GM20000 (cell line): Measurements from ENCODE around the gene FSD1.
"Not testable (repeated sequence)": the region's sequence is repeated elsewhere in the genome, so short reads cannot be mapped to it uniquely, and the experiment has no call there.

Experiments
- DNase-seq: peaks from one replicate; pipeline ENCODE4 v3.0.0; 2012; ENCODE audit warnings: low spot score
- TF ChIP-seq, protein P1 (sequence below): IDR thresholded peaks from 2 replicates; pipeline ENCODE4 v1.5.1; 2012; ENCODE audit warnings: mild to moderate bottlenecking, control low read depth; ENCODE audit errors: extremely low read depth, missing control alignments

The FSD1 gene

DNA sequence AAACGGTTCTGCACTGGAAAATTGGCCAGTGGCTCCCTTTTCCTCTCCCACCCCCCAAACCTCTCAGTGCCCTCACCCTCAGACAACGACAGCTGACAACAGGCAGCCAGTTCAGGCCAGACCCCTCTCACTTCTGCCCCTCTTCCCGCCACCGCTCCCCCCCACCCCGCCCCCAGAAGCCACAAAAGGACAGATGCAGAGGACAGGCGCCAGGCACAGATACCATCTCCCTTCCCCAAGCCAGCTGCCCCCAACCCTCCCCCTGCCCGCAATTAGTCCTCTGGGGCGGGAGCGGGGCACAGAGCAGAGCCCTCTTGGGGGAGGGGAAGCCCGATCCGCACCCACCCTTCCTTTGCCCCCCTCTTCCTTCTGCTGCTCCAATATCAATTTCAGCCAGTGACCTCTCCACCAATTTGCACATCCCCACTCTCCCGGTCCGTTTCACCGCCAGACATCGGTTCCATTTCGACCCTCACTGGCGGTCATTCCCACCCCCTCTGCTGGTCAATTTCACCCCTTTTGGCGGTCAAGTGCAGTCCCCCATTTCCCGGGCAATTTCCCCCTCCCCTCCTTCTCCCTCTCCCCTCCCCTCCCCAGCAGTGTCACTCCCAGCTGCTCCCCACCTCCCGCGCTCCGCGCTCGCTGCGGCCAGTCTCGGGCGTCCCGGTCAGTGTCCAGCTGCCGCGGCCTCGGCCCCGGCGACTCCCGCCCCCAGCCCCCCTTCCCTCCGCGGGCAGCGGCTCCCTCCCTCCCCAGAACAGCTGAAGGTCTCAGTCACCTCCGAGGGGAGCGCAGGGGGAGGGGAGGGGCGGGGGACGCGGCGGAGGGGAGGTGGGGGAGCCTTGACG is 25.8 kb upstream of the FSD1 start, which contains the start of gene SHD:
TSS of gene SHD (plus strand) at position 848 of the 848 bp plus-strand sequence. CDS start 798 bp downstream, outside the sequence.
- no peak for DNase-seq
- TF ChIP-seq, protein P1, sequence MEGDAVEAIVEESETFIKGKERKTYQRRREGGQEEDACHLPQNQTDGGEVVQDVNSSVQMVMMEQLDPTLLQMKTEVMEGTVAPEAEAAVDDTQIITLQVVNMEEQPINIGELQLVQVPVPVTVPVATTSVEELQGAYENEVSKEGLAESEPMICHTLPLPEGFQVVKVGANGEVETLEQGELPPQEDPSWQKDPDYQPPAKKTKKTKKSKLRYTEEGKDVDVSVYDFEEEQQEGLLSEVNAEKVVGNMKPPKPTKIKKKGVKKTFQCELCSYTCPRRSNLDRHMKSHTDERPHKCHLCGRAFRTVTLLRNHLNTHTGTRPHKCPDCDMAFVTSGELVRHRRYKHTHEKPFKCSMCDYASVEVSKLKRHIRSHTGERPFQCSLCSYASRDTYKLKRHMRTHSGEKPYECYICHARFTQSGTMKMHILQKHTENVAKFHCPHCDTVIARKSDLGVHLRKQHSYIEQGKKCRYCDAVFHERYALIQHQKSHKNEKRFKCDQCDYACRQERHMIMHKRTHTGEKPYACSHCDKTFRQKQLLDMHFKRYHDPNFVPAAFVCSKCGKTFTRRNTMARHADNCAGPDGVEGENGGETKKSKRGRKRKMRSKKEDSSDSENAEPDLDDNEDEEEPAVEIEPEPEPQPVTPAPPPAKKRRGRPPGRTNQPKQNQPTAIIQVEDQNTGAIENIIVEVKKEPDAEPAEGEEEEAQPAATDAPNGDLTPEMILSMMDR: no peak

- TF ChIP-seq, protein P1: no peak
- no peak for DNase-seq
Observed at GRCh38 chr19:4279267-4279529, 25.2 kb upstream of the FSD1 start.

GRCh38 chr19:4279530-4280422 is 24.6 kb upstream of the FSD1 start:
- no peak for DNase-seq
- TF ChIP-seq, protein P1: no peak

DNA sequence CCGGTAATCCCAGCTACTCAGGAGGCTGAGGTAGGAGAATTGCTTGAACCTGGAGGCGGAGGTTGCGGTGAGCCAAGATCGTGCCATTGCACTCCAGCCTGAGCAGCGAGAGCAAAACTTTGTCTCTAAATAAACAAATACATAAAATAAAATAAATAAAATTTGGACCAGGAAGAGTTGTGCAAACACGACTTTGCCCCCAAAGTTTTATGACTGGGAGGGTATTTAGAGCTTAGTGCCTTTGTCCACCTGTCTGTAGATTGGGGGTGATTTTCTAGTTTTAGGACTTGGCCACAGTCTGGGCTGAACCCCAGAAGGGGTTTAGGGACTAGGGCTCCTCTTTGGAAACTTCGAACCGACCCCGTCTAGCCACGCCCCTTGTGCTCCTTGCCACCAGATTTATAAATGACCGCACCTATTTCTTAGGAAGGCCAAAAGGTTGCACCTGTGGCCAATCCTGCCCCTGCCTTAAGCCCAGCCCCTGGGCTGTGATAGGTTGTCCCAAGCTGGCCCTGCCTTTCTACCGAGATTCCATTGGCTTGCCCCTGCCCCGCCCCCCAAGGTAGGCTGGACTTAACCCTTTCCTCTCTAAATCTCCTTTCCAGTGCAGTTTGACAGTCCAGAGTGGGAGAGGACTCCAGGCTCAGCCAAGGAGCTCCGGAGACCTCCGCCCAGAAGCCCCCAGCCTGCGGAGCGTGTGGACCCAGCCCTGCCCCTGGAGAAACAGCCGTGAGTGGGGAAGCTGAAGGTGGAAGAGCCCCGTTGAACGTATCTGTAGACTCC is 20.0 kb upstream of the FSD1 start:
- DNase-seq: no peak
- TF ChIP-seq, protein P1: no peak

DNA sequence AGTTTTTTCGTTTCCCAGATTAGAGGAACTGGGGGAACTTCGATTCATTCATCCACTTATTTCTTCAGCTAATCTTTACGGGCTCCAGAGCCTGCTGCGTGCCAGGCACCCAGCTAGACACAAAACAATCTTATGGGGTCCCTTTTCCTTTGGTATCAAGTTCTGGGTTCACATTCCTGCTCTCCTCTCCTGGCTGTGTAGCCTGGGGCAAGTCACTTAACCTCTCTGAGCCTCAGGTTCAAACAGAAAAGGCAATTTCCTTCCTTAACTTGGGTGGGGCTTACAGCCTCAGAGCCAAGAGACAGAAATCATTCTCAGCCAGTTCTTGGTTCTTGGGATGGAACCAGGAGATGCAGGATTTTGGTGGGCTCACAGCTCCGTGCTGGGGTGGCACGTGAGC is 19.4 kb upstream of the FSD1 start:
- TF ChIP-seq, protein P1: no peak
- DNase-seq: no peak

DNA sequence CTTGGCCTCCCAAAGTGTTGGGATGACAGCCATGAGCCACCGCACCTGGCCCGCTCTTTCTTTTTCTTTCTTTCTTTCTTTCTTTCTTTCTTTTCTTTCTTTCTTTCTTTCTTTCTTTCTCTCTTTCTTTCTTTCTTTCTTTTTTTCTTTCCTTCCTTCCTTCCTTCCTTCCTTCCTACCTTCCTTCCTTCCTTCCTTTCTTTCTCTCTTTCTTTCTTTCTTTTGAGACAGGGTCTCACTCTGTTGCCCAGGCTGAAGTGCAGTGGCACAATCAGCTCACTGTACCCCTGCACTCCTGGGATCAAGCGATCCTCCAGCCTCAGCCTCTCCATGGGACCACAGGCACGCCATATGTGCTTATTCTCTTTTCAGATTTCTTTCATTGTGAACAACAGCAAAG is 18.3 kb upstream of the FSD1 start:
- not testable (repeated sequence) for DNase-seq

DNA sequence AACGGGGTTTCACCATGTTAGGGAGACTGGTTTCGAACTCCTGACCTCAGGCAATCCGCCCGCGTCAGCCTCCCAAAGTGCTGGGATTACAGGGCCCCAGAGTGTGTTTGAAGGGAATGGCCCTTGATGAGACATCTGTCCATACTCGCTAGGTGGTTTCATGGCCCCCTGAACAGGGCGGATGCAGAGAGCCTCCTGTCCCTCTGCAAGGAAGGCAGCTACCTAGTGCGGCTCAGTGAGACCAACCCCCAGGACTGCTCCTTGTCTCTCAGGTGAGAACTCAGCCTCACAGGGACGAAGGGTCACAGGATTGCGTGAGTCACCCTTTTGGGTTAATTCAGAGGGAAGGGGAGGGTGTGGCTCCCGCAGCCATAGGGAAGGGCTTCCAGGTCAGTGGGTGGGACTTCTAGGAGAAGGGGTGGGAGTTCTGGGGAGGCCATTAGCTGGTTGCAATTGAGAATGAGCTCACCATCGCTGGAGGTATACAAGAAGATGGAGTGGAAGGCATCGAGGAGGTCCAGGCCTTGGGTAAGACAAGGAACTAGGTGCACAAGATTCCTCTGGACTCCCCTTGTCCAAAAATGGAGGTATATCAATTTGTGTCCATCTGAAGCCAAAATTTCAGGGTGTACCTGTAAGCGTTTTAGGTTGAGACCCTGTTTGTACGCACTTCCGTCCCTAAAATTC is 16.2 kb upstream of the FSD1 start:
- TF ChIP-seq, protein P1: no peak
- no peak for DNase-seq
